NCI-H2107 (cell line): ENCODE results near the gene VDAC2.
A peak's percentile ranks its signal among the peaks of the same experiment; 100 is the strongest.
"Not testable (repeated sequence)": the region's sequence is repeated elsewhere in the genome, so short reads cannot be mapped to it uniquely, and the experiment has no call there.

Source experiments
- DNase-seq: peaks from one replicate; lab custom pipeline; 2025; lab: John Stamatoyannopoulos, UW

VDAC2 gene, protein sequence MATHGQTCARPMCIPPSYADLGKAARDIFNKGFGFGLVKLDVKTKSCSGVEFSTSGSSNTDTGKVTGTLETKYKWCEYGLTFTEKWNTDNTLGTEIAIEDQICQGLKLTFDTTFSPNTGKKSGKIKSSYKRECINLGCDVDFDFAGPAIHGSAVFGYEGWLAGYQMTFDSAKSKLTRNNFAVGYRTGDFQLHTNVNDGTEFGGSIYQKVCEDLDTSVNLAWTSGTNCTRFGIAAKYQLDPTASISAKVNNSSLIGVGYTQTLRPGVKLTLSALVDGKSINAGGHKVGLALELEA

DNA sequence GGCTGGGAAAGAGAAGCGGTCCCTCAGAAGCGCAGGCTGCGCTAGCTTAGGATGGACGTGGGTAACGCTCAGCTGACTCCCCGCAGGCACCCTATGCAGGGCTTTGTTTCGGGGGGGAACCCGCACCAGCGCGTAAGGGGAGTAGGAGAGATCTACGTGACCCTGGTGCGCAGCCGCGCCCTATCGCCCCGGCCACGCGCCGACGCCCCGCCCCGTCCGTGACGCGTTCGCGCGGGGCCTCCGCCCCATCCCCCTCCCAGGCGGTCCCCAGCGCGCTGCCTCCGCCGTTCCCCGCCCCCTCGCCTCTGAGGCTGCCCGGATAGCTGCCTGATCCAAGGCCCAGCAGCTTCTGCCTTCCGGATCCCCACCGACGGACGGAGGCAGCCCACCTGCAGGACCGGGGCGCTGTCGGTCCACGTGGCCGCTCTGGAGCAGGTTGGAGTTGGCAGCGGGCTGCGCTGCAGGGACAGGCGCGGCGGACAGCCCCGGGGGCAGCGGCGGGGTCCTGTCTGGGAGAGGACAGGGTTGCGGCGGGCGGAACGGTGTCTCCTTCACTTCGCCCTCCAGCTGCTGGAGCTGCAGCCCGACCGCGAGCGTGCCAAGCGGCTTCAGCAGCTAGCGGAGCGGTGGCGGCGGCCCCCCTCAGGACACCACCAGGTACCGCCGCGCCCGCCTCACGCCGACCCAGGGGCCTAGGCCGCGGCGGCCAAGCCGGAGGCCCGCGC lies at the start of gene VDAC2:
VDAC2 (plus strand) TSS at position 515 of the 725 bp plus-strand sequence. CDS start 363 bp downstream, outside the sequence.
- peak; percentile 49 for DNase-seq

DNA sequence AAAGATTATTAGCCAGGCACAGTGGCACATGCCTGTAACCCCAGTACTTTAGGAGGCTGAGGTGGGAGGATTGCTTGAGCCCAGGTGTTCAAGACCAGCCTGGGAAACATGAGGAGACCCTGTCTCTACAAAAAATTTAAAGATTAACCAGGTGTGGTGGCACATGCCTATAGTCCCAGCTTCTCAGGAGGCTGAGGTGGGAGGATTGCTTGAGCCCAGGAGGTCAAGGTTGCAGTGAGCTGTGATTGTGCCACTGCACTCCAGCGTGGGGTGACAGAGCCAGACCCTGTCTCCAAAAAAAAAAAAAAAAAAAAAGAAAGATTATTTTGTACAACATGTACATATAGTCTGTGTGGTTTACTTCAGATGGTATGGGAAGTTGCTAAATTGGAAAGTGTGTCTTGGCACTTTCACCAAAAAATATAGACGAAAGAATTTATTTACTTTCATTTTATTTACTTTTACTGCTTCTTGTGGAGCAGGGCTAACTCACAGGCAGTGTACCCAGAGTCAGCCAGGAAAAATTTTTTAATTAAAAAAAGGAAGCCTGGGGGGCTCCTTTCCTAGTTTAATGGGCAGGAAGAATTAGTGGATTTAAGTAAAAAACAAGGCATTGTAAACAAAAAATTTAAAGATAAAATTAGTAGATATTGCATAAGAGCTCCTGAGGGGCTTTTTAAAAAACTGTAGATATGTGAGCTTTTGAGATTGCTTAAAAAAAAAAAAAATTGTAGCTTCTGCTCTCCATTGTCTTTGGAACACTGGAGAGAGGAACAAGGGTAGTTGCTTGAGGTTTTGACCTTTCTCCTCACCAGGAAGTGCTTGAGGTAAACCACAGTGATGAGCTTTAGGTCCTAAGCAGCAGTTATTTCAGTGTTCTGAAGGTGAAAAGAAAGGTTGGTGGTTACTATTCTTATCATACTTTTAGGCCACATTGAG lies 44.6 kb upstream of the VDAC2 start:
- DNase-seq: no peak

DNA sequence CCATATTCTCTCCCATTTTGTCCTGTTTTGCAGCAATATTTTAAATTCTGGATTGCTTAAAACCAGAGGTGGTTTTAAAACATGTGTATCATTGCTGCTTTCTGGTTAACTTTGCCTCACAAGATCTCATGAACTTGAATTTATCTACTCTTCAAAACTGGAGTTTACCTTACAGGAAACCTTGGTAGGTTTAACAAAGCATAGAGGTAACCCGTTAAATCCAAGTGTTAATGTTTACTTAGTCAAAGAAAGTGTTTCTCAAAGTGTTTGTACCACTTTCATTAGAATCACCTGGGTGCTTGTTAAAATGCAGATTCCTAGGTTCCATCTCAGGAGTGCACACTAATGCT lies 44.0 kb upstream of the VDAC2 start:
- no peak for DNase-seq

DNA sequence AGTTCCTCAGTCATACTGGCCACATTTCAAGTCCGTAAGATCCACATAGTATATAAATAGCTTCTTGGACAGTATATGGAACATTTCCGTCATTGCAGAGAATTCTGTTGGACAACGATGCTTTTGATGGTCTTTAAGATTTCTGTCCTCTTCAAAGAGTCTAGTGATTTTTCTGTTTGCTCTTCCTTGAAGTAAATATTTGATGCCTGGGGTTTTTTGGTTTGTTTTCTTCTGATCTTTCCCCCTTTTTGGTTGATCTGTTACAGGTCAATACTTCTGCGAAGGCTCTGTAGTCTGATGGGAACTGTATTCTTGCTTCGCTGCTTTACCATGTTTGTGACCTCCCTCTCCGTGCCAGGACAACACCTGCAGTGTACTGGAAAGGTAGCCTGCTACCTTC lies 42.3 kb upstream of the VDAC2 start:
- DNase-seq: no peak

DNA sequence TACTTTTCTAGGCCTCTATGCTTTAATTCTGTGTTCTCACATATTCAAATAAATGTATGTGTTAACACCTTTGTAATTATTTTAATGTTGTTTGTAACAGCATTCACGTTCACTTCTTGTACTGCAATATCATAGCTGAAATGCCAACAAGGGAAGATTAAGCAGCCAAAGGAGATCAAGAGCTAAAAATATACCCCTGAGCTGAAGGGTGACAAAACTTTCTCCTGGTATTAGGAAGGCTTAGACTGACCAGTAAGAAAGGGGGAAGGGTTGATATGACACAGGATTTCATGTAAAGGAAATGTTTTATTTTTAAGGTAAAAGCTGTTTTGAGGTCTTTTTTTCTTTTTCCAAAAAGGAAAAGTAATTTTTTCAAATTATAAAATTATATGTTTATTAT lies 40.4 kb upstream of the VDAC2 start:
- no peak for DNase-seq

DNA sequence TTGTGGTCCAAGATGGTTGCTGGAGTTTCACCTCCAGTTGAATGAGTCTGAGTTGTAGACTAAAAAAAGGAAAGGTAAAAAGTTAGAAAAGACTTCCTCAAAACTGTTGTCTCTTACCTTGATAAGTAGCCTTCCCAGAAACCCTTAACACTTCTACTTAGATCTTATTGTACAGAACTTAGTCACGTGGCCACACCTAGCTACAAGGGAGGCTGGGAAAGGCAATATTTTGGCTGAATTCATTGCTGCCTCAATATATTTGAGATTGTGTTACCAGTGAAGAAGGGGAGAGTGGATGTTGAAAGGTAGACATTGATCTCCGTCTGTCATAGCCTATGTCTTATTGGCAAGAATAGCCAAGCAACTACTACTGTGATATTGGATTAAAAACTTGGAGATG lies 35.5 kb upstream of the VDAC2 start:
- DNase-seq: no peak

DNA sequence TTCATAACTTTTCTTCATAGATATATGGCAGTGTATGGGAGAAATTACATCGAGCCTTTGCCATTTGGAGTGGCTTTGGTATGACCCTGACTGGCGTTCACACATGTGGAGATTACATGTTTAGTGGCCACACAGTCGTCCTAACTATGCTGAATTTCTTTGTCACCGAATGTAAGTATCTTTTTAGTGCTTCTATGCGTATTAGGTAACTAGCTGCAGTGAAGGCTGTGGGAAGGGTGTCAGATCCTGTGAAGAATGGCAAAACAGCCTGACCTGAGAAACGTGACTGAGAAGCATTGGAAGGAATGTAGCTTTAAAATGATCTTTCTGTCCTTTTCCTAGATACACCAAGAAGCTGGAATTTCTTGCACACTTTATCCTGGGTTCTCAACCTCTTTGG lies 34.5 kb upstream of the VDAC2 start:
- DNase-seq: no peak

DNA sequence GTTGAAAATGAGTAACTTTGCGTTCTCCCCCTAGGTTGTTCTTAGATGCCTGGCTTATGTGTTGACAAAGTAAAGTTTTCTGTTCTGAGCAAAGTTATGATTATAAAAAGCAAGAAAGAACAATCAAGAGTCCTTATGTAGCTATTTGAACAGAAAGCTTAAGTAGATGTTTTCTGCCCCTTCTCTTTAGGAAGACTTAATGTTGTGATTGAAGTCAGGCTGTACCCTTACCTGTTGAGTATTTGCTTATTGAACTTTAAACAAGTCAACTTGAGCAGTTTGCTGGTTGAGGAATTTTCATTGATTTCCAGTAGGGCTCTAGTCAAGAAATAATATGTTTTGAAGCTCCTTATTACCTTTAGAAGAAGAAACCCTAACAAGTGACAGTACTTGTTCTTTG lies 33.9 kb upstream of the VDAC2 start:
- DNase-seq: no peak

DNA sequence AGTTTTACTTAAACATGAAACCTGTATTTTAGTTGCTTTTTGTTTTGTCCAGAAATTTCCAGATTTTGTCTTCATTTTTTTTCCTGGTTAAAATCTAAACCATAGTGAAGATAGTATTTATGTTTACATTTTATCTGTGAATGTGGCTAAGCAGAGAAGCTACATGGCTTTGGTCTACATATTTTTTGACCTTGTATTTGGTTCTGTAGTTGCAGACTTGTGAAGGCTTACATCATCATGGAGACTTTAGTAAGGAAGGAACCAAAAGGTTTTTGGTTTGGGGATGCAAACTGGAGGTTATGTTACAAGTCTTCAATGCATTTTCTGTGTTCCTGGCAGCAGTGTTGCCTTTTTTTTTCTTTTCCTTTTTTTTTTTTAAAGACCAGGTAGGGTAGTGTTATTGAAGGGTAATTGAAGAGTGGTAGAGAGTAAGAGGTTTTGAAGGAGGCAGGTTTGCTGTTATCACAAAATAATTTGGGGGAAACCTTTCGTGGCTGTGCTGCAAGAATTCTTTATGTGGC lies 30.9 kb upstream of the VDAC2 start:
- no peak for DNase-seq

DNA sequence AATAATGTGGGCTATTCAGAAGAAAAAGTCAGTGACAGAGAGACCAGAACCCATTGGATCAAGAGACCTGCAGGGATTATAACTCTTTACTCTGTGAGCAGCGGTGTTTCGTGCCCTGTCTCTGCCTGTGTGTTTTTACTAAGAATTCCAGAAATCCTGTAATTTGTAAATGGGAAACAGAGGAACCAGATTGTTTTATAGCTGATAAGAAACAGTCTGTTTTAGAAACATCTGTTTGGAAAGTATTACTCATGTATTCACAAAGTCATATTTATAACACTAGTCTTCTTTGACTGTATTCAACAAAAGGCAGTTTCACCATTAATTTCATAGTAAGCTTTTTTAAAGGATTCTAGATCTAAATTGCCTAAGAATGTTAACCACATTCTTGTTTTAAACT lies 30.0 kb upstream of the VDAC2 start:
- DNase-seq: no peak

DNA sequence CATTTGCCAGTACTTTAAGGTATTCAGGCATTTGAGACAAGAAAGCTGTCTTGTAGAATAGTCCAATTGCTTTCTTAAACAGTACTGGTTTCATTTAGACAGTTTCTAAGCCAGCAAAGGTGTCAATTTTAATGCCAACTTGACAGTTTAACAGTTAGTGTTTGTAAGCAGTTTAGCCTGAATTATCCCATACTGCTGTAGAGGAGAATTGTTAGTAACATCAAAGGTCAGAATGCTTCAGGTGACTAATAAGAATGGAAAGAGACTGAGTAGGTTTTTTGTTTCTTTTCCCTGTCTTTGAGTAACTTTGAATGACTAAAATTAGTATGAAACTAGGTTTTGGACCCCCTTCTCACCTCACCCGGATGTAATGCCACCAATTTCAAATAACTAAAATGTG lies 29.5 kb upstream of the VDAC2 start:
- DNase-seq: no peak

DNA sequence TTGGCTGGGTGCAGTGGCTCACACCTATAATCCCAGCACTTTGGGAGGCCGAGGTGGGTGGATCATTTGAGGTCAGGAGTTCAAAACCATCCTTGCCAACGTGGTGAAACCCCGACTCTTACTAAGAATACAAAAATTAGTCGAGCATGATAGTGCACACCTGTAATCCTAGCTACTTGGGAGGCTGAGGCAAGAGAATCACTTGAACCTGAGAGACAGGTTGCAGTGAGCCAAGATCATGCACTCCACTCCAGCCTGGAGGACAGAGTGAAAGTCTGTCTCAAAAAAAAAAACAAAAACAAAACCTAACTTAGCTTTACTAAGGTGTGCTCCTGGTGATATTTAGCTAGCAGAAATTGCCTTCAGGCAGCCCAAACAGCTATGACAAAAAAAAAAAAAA lies 24.3 kb upstream of the VDAC2 start:
- DNase-seq: no peak

DNA sequence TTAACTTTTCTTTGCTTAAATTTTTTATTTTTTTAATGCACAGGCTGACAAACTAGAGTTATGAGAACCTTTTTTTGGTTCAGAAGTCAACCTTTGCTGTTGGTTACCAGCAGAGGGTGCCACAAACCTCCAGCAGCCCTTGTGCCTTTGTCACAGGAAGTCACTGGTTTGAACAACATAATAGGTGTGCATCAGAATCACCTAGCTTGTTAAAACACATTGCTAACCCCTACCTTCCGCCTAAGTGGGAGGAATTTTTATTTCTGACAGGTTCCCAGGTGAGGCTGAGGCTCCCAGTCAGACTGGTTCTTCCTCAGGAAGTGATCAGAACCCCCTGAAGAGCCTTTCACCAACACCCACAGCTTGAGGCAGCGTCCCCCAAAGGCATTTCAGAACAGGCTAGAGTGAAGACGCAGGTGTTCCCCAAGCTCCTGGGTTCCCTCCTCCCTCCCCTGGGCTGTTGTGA lies 22.6 kb upstream of the VDAC2 start:
- DNase-seq: peak; percentile 20

DNA sequence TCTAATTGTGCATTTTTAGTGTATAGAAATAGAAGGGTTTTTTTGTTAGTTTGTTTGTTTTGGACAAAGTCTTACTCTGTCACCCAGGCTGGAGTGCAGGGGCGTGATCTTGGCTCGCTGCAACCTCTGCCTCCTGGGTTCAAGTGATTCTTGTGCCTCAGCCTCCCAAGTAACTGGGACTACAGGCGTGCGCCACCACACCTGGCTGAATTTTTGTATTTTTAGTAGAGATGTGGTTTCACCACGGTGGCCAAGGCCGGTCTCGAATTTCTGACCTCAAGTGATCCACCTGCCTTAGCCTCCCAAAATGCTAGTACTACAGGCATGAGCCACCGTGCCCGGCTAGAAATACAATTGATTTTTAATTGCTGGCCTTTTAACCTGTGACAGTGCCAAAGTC lies 22.1 kb upstream of the VDAC2 start:
- DNase-seq: not testable (repeated sequence)

DNA sequence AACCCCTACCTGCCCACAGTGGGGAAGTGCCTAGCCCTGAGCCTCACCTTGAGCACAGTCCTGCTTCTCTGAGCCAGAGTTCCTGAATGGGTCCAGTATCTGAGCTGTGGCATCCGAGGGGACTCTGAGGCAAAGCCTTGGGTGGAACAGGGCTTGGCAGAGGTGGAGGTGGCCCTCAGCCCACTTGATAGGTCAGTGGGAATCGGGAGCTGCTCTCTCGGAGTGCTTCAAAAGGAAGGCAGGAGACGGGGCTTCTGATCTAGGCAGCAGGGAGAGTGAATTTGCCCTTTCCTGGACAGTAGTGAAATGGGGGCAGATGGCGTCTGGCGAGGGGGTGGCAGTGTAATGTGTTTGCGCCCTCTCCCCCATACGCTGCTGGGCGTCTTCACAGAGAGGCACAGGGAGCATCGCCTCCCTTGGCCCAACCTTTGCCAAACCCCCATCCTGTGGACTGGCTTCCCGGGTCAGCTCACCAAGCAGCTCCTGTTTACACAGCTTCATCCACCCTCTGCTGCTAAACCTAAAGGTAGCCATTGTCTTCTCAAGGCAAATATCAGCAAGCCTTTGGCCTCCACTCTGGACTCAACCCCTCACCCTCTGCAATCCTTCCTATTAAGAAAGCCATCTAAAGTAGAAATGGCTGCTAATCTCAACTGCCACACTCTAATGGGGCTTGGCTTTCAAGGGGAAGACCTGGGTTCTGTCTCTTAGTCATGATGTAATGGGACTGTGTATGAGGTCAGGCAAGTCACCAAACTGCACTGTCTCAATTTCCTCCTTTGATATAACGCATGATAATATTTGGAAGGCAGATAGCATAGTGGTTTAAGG lies 21.1 kb upstream of the VDAC2 start:
- DNase-seq: no peak

DNA sequence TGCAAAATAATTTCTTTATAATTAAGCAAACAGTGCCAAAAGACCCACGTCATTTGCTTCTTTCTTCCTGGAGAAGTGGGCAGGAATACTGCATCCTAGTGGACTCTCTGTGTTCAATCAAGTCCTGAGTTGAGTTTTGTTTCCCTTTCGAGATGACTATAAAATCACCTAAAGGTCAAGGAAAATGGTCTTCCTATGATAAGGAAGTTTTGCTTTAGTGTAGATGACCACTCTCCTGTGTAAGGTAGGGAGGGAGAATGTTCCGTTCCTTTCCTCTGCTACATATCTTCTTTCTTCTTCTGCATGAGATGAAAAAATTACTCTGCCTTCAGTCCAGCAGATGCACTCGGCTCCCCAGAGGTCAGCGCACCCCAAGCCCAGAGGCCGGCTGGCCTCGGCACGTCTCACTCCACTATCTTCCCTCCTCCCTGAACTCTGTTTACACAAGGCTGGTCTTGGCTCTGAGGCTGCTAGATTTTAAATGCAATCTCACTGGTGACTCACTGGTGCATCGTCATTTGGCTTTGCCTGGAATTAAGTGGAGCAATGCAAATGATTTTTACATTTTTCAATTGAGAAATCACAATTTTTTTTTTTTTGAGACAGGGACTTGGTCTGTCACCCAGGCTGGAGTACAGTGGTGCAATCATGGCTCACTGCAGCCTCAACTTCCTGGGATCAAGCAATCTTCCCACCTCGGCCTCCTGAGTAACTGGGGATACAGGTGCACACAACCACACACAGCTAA lies 18.6 kb upstream of the VDAC2 start:
- no peak for DNase-seq

DNA sequence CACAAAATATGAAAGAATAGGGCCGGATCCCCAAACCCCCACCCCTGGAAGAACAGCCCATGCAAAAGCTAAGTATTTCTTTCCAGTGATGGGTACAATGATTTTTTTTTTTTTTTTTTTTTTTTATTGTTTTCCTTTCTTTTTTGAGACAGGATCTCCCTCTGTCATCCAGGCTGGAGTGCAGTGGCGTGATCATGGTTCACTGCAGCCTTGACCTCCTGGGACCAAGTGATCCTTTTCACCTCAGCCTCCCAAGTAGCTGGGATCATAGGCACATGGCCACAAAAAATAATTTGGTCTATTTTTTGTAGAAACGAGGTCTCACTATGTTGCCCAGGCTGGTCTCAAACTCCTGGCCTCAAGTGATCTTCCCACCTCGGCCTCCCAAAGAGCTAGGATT lies 16.0 kb upstream of the VDAC2 start:
- DNase-seq: not testable (repeated sequence)

DNA sequence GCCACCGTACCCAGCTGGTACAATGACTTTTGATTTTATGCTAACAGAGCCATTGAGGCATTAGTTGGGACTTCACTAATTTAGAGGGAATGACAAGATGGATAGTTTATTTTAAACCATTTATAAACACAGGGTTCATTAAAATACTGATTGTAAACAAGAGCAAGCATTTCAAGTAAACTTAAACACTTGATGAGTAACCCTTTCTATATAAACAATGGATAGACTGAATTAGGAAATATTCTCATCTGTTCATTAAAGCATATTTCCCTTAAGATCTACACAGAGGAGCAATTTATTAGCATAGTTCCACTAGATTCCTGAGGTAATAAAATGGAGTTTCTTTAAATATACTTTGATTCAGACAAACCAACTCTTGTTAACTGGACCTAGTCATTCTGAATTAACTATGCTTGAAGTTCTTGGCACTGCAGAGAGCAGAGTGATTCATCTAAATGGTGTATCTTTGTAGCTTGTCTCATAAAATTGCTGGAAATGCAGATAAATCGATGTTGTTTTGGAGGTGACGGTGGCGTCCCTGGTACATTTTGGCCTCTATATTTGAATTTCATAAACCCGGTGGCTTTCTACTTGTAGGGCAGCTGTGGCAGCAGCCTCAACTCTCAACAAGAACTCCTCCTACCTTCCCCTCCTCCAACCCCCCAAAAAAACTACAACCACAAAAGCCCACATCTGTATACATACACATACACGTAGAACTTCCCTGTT lies 15.4 kb upstream of the VDAC2 start:
- no peak for DNase-seq

DNA sequence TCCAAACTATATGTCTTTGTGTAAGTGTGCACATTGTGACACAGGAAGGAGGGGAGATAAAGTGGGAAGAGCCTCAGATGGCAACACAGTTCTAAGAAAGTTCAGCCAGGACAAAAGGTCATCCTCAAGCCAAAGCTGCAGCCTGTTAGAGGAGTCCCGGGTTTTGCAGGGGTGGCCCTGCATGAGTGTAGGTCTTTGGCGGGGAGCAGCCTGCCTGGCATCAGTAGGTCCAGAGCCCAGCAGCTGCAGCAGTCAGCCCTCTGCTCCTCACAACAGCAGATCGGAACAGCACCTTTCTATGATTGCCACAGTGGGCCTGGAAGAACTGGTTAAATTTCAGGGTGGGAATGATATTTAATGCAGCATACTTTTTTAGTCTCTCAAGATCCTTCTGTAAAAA lies 13.5 kb upstream of the VDAC2 start:
- DNase-seq: no peak

DNA sequence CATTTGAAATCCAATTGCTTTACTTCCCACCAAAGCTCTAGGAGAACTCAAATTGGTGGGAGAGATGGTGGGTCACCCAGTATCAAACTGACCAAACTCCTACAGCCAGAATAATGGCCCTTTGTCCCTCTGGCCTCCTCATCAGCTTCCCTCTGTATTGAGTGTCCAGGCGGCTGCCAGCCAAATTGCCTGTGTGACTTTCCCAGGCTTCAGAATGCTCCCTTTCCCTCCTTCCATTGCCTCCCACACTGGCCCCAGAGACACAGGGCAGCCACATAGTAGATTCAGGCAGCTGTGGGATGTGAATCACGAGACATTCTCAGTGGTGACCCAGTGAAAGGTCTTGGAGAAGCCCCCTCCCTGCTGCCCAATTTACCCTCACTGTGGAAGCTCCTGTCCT lies 12.7 kb upstream of the VDAC2 start:
- no peak for DNase-seq
